ENCODE data around the gene OR52D1. TPM values are rescaled to one million over a fixed set of nuclear protein-coding genes. Genes with fewer than 3 reads are reported as not detected.

OR52D1 gene
- total and polyA plus RNA-seq, 9 of the 15 experiments (the other 6 are each of a cell fraction or from before 2014, with no cell fraction given), result 0.14 to 1.3 (median 0.97) TPM; not detected in 6

- TF ChIP-seq, protein P1, sequence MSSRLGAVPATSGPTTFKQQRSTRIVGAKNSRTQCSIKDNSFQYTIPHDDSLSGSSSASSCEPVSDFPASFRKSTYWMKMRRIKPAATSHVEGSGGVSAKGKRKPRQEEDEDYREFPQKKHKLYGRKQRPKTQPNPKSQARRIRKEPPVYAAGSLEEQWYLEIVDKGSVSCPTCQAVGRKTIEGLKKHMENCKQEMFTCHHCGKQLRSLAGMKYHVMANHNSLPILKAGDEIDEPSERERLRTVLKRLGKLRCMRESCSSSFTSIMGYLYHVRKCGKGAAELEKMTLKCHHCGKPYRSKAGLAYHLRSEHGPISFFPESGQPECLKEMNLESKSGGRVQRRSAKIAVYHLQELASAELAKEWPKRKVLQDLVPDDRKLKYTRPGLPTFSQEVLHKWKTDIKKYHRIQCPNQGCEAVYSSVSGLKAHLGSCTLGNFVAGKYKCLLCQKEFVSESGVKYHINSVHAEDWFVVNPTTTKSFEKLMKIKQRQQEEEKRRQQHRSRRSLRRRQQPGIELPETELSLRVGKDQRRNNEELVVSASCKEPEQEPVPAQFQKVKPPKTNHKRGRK (tag; IDR thresholded peaks at IDR 0.05), result no peak
- no peak for TF ChIP-seq ZBTB11 (CRISPR knock-in tag; IDR thresholded peaks at IDR 0.05)
- no peak for TF ChIP-seq ZNF197 (CRISPR knock-in tag; IDR thresholded peaks at IDR 0.05; ENCODE audit: low read depth)
- peak; percentile 46 to 72; a peak in 1 of 4 replicates for TF ChIP-seq SIN3A (IDR thresholded peaks at IDR 0.05; ENCODE audit: borderline replicate concordance in 2 of 2, control insufficient read depth in 1 of 2, low read depth in 2 of 2, low read length in 2 of 2)
- no peak for TF ChIP-seq TAL1 (IDR thresholded peaks at IDR 0.05)
- TF ChIP-seq, protein P2, sequence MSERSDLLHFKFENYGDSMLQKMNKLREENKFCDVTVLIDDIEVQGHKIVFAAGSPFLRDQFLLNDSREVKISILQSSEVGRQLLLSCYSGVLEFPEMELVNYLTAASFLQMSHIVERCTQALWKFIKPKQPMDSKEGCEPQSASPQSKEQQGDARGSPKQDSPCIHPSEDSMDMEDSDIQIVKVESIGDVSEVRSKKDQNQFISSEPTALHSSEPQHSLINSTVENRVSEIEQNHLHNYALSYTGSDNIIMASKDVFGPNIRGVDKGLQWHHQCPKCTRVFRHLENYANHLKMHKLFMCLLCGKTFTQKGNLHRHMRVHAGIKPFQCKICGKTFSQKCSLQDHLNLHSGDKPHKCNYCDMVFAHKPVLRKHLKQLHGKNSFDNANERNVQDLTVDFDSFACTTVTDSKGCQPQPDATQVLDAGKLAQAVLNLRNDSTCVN (CRISPR knock-in tag; IDR thresholded peaks at IDR 0.05), result no peak
- TF ChIP-seq, protein P3, sequence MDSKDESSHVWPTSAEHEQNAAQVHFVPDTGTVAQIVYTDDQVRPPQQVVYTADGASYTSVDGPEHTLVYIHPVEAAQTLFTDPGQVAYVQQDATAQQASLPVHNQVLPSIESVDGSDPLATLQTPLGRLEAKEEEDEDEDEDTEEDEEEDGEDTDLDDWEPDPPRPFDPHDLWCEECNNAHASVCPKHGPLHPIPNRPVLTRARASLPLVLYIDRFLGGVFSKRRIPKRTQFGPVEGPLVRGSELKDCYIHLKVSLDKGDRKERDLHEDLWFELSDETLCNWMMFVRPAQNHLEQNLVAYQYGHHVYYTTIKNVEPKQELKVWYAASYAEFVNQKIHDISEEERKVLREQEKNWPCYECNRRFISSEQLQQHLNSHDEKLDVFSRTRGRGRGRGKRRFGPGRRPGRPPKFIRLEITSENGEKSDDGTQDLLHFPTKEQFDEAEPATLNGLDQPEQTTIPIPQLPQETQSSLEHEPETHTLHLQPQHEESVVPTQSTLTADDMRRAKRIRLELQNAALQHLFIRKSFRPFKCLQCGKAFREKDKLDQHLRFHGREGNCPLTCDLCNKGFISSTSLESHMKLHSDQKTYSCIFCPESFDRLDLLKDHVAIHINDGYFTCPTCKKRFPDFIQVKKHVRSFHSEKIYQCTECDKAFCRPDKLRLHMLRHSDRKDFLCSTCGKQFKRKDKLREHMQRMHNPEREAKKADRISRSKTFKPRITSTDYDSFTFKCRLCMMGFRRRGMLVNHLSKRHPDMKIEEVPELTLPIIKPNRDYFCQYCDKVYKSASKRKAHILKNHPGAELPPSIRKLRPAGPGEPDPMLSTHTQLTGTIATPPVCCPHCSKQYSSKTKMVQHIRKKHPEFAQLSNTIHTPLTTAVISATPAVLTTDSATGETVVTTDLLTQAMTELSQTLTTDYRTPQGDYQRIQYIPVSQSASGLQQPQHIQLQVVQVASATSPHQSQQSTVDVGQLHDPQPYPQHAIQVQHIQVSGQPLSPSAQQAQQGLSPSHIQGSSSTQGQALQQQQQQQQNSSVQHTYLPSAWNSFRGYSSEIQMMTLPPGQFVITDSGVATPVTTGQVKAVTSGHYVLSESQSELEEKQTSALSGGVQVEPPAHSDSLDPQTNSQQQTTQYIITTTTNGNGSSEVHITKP (IDR thresholded peaks at IDR 0.05; ENCODE audit: partially characterized antibody), result peak; percentile 13
- TF ChIP-seq CREB5 (CRISPR knock-in tag; IDR thresholded peaks at IDR 0.05), result 0 out of 2 replicates have a peak, but pooled peaks have one; percentile 23
- peak; percentile 88 for TF ChIP-seq SMAD1 (IDR thresholded peaks at IDR 0.05; ENCODE audit: low read depth, low read length, partially characterized antibody)
- TF ChIP-seq ZNF668 (CRISPR knock-in tag; IDR thresholded peaks at IDR 0.05), result no peak
- no peak for TF ChIP-seq RBM22 (IDR thresholded peaks at IDR 0.05; ENCODE audit: low read depth, low read length, poor library complexity, severe bottlenecking)
- no peak for TF ChIP-seq KAT8 (IDR thresholded peaks at IDR 0.05; ENCODE audit: low read depth)
- no peak for TF ChIP-seq BCL6 (CRISPR knock-in tag; IDR thresholded peaks at IDR 0.05)
- TF ChIP-seq IRF2 (CRISPR knock-in tag; IDR thresholded peaks at IDR 0.05), result no peak
These were observed 17.0 kb downstream of the OR52D1 start (continued) for GRCh38 chr11:5505363-5506048.

Data from K562 (cell line).